ENCODE results near the gene MIA3. TPM values are rescaled to one million over a fixed set of nuclear protein-coding genes. Genes with fewer than 3 reads are reported as not detected.
"Not testable (repeated sequence)": the region's sequence is repeated elsewhere in the genome, so short reads cannot be mapped to it uniquely, and the experiment has no call there.

MIA3 gene
- total RNA-seq, 4 donors from 2014 or later = 29.9 to 62.3 (median 46.1) TPM

- no peak for DNase-seq (ENCODE audit: low spot score in 2 of 2)
- Histone ChIP-seq H3K27me3 (no peaks in the 10 kb centered on the region), H3K27ac (no peak overlapping the region), H3K4me3 (no peak overlapping the region), H3K9me3 (no peaks in the 10 kb centered on the region), H3K36me3 (peaks cover 98% of the 10 kb centered on the region), H3K4me1 (no peaks in the 10 kb centered on the region)
- 54% methylated on average over 5 of the region's 5 CpGs for WGBS
- TF ChIP-seq CTCF (IDR thresholded peaks at IDR 0.05) = no peak
- no peak for TF ChIP-seq POLR2AphosphoS5 (IDR thresholded peaks at IDR 0.05)
- TF ChIP-seq EP300 (IDR thresholded peaks at IDR 0.05) = no peak
- no peak for TF ChIP-seq POLR2A (IDR thresholded peaks at IDR 0.05)
Measured at GRCh38 chr1:222654849-222655248, 37.0 kb downstream of the MIA3 start.

DNA sequence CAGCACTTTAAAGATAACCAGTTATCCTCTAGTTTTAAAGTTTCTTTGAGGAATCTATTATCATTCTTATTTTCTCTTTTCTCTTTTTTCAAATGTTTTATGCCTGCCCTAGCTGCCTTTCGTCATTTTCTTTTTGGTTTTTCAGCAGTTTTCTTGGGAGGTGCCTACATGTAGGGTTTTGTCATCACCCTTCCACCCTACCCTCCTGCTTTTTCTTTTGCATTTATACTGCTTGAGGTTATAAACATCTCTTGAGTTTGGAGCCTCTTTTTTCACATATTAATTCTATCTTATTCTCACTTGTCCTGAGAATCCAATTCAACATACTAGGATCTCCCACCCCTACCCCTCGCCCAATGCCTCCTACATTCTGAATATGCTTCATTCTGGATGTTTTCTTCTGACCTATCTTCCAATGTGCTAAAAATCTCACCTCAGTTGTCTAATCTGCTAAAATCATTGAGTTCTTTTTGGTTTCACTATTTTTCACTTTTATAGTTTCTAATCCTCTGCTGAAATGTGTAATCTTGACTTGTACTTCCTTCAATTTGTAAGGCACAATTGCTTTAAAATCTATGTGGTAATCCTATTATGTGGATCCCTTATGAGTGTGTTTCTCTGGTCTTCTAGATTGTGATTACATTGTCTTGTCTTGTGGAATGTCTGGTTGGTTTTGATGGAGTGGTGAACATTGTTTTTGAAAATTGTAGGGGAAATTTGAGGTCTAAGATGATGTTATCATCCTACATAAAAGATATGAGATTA, 38.7 kb downstream of the MIA3 start:
- H3K27me3 ChIP-seq = no peaks in the 10 kb centered on the region
- WGBS = 93% methylated on average over 2 of the region's 2 CpGs
- TF ChIP-seq CTCF (IDR thresholded peaks at IDR 0.05) (no peak), POLR2A (IDR thresholded peaks at IDR 0.05) (no peak), EP300 (IDR thresholded peaks at IDR 0.05) (no peak), POLR2AphosphoS5 (IDR thresholded peaks at IDR 0.05) (no peak)
- peaks cover 99% of the 10 kb centered on the region for H3K36me3 ChIP-seq
- H3K27ac ChIP-seq = no peak overlapping the region
- no peak overlapping the region for H3K4me3 ChIP-seq
- H3K4me1 ChIP-seq = no peaks in the 10 kb centered on the region
- no peak for DNase-seq (ENCODE audit: low spot score in 2 of 2)
- no peaks in the 10 kb centered on the region for H3K9me3 ChIP-seq

- Histone ChIP-seq H3K4me3 (no peak overlapping the region), H3K36me3 (peaks cover 99% of the 10 kb centered on the region), H3K27ac (no peak overlapping the region), H3K9me3 (no peaks in the 10 kb centered on the region), H3K27me3 (no peaks in the 10 kb centered on the region), H3K4me1 (no peaks in the 10 kb centered on the region)
- no peak for DNase-seq (ENCODE audit: low spot score in 2 of 2)
- WGBS = 89% methylated on average over 2 of the region's 2 CpGs
- no peak for TF ChIP-seq EP300 (IDR thresholded peaks at IDR 0.05)
- TF ChIP-seq POLR2AphosphoS5 (IDR thresholded peaks at IDR 0.05) = no peak
- no peak for TF ChIP-seq CTCF (IDR thresholded peaks at IDR 0.05)
- no peak for TF ChIP-seq POLR2A (IDR thresholded peaks at IDR 0.05)
Measured at GRCh38 chr1:222657899-222658298, 40.0 kb downstream of the MIA3 start.

- H3K4me1 ChIP-seq = no peaks in the 10 kb centered on the region
- peaks cover 87% of the 10 kb centered on the region for H3K36me3 ChIP-seq
- no peak overlapping the region for H3K27ac ChIP-seq
- H3K27me3 ChIP-seq = no peaks in the 10 kb centered on the region
- no peaks in the 10 kb centered on the region for H3K9me3 ChIP-seq
- no peak for DNase-seq (ENCODE audit: low spot score in 2 of 2)
- no peak overlapping the region for H3K4me3 ChIP-seq
- TF ChIP-seq CTCF (IDR thresholded peaks at IDR 0.05) = no peak
- WGBS = 95% methylated on average over 4 of the region's 4 CpGs
Measured at GRCh38 chr1:222663431-222663934, 45.6 kb downstream of the MIA3 start.

GRCh38 chr1:222665964-222666363, 48.1 kb downstream of the MIA3 start:
- WGBS = 90% methylated on average over 7 of the region's 7 CpGs
- Histone ChIP-seq H3K27ac (no peak overlapping the region), H3K9me3 (no peaks in the 10 kb centered on the region), H3K36me3 (peaks cover 65% of the 10 kb centered on the region), H3K4me3 (no peak overlapping the region), H3K4me1 (no peaks in the 10 kb centered on the region), H3K27me3 (no peaks in the 10 kb centered on the region)
- TF ChIP-seq EP300 (IDR thresholded peaks at IDR 0.05) (no peak), POLR2A (IDR thresholded peaks at IDR 0.05) (no peak), CTCF (IDR thresholded peaks at IDR 0.05) (no peak), POLR2AphosphoS5 (IDR thresholded peaks at IDR 0.05) (no peak)
- no peak for DNase-seq (ENCODE audit: low spot score in 2 of 2)

DNA sequence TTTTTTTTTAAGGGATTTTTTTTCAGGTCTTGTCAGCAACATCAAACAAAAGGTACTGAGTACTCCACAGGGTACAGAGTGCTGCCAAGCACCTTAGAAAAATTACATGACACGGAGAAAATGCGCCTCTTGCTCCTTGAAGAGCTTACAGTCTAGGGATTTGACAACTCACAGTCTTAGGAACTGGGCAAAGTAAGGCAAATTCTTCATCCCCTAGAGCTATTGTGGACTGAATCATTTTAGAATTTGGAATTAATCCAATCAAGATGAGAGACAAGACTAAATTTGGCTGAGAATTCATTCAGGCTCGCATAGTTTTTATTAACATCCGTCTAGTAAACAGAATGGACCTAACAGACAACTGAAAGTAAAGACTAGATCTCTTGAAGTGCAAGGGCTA, 50.3 kb downstream of the MIA3 start:
- H3K4me3 ChIP-seq; H3K4me1 ChIP-seq; H3K27ac ChIP-seq; H3K27me3 ChIP-seq; H3K9me3 ChIP-seq; DNase-seq (ENCODE audit: low spot score in 2 of 2): not testable (repeated sequence)
- H3K36me3 ChIP-seq = peaks cover 60% of the 10 kb centered on the region
- 90% methylated on average over 2 of the region's 4 CpGs for WGBS

DNA sequence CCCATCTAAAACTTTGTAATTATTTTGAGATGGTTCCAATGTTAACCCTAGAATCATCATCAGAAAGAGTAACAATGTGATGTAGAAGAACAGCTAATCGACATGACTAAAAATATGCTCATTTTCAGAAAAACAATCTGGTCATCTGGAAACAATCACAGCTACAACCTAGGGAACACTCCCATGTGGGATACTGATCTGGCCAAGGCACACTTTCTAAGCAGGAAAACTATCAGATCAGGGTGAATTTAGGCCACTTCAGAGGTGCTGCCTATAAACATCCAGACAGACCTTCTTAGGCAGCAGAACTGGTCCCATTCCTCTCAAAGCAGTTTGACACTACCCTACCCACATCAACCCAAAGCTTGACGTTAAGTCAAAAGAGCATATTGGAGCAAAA, 51.2 kb downstream of the MIA3 start:
- DNase-seq (ENCODE audit: low spot score in 2 of 2); H3K9me3 ChIP-seq: not testable (repeated sequence)
- WGBS = 83% methylated on average over 1 of the region's 2 CpGs

More for the DNA sequence above, 51.2 kb downstream of the MIA3 start:
- H3K27ac ChIP-seq, H3K27me3 ChIP-seq, H3K4me1 ChIP-seq, H3K4me3 ChIP-seq: not testable (repeated sequence)
- peaks cover 58% of the 10 kb centered on the region for H3K36me3 ChIP-seq
